Smooth muscle cell (in vitro differentiated cells): ENCODE results near the gene GNG11. TPM values are rescaled to one million over a fixed set of nuclear protein-coding genes. Genes with fewer than 3 reads are reported as not detected.

Experiments used
- DNase-seq: peaks from one replicate; lab custom pipeline; 2025; ENCODE audit not compliant: unreplicated experiment; lab: John Stamatoyannopoulos, UW
- H2AFZ ChIP-seq: fragments of 200-600 bp; sonication (generic); 2 replicates; pipeline ENCODE4 v1.6.0; 2016; ENCODE audit warnings: antibody characterized with exemption, low read depth, mild to moderate bottlenecking
- H3F3A ChIP-seq: fragments of 200-600 bp; sonication (generic); 2 replicates; pipeline ENCODE4 v1.6.0; 2017; ENCODE audit warnings: antibody characterized with exemption, low read depth
- H3K27ac ChIP-seq: fragments of 200-600 bp; sonication (generic); 2 replicates; pipeline ENCODE4 v1.5.1; 2016; ENCODE audit warnings: low read depth, mild to moderate bottlenecking
- H3K27me3 ChIP-seq: fragments of 200-600 bp; sonication (generic); 2 replicates; pipeline ENCODE4 v1.6.1; 2016; ENCODE audit warnings: low read depth, mild to moderate bottlenecking
- H3K36me3 ChIP-seq: fragments of 200-600 bp; sonication (generic); 2 replicates; pipeline ENCODE4 v1.5.1; 2016; ENCODE audit warnings: low read depth
- H3K4me1 ChIP-seq: fragments of 200-600 bp; sonication (generic); 2 replicates; pipeline ENCODE4 v1.5.1; 2016; ENCODE audit warnings: low read depth
- H3K4me2 ChIP-seq: fragments of 200-600 bp; sonication (generic); 2 replicates; pipeline ENCODE4 v1.6.0; 2016; ENCODE audit warnings: mild to moderate bottlenecking
- H3K4me3 ChIP-seq: fragments of 200-600 bp; sonication (generic); 2 replicates; pipeline ENCODE4 v1.5.1; 2016; ENCODE audit warnings: mild to moderate bottlenecking
- H3K79me2 ChIP-seq: fragments of 200-600 bp; sonication (generic); 2 replicates; pipeline ENCODE4 v1.6.0; 2016; ENCODE audit warnings: low read depth, mild to moderate bottlenecking
- H3K9ac ChIP-seq: fragments of 200-600 bp; sonication (generic); 2 replicates; pipeline ENCODE4 v1.6.0; 2016; ENCODE audit warnings: low read depth
- H3K9me3 ChIP-seq: fragments of 200-600 bp; sonication (generic); replicated peaks from 2 replicates; pipeline ENCODE4 v1.5.1; 2016; ENCODE audit warnings: low read depth
- H4K20me1 ChIP-seq: fragments of 200-600 bp; sonication (generic); 2 replicates; pipeline ENCODE4 v1.6.0; 2016; ENCODE audit warnings: low read depth
- WGBS: methylation state at CpG from one replicate; pipeline ENCODE4 v1.1.7; 2016; ENCODE audit warnings: low lambda C conversion rate; 5-methylcytosine and 5-hydroxymethylcytosine counted together
- polyA plus RNA-seq: library from polyadenylated mRNA; unstranded; fragments of >200 nt; fragmentation: Nextera tagmentation; extraction: Ambion mirVana; gene quantifications from 2 replicates; pipeline ENCODE4 v1.2.1, GENCODE V29; 2016
- total RNA-seq: library from RNA; depleted of rRNA; stranded (reverse); fragments of >200 nt; gene quantifications from 2 replicates; pipeline ENCODE4 v1.2.3, GENCODE V29; 2014
- TF ChIP-seq, protein P1 (sequence below): fragments of 200-600 bp; sonication (generic); IDR thresholded peaks from 2 replicates; pipeline ENCODE4 v1.5.1; 2017; ENCODE audit warnings: borderline replicate concordance, mild to moderate bottlenecking, antibody characterized with exemption; ENCODE audit not compliant: insufficient read depth, poor library complexity, severe bottlenecking

Gene GNG11
- total and polyA plus RNA-seq, 2 experiments from 2014 or later, result 13.4 to 31.2 TPM

DNA sequence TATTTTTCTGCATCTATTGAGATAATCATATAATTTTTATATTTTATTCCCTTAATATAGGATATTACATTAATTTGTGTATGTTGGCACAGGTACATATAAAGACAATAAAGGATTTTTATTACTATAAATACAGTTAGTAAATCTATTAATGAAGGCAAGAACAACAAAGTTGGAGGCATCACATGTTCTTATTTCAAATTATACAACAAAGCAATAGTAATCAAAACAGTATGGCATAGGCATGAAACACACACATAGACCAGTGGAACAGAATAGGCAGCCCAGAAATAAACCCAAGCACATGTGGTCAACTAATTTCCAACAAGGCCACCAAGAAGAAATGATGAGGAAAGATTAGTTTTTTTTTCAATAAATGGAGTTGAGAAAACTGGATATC lies 42.2 kb upstream of the GNG11 start:
- no peaks in the 10 kb centered on the region for H3K4me1 ChIP-seq
- no peaks in the 10 kb centered on the region for H4K20me1 ChIP-seq
- H3K36me3 ChIP-seq, result no peaks in the 10 kb centered on the region
- no peaks in the 10 kb centered on the region for H3K79me2 ChIP-seq
- no peak overlapping the region for H2AFZ ChIP-seq
- H3K27me3 ChIP-seq, result no peaks in the 10 kb centered on the region
- TF ChIP-seq, protein P1, sequence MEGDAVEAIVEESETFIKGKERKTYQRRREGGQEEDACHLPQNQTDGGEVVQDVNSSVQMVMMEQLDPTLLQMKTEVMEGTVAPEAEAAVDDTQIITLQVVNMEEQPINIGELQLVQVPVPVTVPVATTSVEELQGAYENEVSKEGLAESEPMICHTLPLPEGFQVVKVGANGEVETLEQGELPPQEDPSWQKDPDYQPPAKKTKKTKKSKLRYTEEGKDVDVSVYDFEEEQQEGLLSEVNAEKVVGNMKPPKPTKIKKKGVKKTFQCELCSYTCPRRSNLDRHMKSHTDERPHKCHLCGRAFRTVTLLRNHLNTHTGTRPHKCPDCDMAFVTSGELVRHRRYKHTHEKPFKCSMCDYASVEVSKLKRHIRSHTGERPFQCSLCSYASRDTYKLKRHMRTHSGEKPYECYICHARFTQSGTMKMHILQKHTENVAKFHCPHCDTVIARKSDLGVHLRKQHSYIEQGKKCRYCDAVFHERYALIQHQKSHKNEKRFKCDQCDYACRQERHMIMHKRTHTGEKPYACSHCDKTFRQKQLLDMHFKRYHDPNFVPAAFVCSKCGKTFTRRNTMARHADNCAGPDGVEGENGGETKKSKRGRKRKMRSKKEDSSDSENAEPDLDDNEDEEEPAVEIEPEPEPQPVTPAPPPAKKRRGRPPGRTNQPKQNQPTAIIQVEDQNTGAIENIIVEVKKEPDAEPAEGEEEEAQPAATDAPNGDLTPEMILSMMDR, result no peak
- H3F3A ChIP-seq, result no peaks in the 10 kb centered on the region
- no peak overlapping the region for H3K27ac ChIP-seq
- no peak overlapping the region for H3K9ac ChIP-seq
- no peak overlapping the region for H3K4me3 ChIP-seq
- H3K9me3 ChIP-seq, result no peaks in the 10 kb centered on the region
- no peak for DNase-seq
- no peak overlapping the region for H3K4me2 ChIP-seq

DNA sequence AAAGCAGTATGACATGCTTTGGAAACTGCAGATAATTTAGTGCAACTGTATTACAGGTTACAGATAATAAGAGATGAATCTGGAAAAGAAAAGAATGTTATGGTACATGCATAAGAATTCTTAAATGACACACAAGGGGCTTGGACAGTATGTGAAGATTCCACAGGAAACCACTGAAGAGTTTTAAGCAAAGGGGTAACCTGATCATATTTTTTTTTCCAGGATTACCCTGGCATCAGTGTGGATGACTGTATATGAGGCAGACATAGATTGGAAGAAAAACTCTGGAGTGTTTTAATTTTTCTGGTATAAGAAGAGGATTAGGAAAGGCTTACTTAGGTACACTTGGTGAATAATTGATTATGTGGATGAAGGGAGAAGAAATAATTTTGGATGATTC lies 39.1 kb upstream of the GNG11 start:
- DNase-seq, result no peak
- Histone ChIP-seq H3K4me3 (no peak overlapping the region), H3K4me1 (no peaks in the 10 kb centered on the region), H3K79me2 (no peaks in the 10 kb centered on the region), H3K27ac (no peak overlapping the region), H3K9me3 (no peaks in the 10 kb centered on the region), H3K4me2 (no peak overlapping the region), H2AFZ (no peak overlapping the region), H3F3A (no peaks in the 10 kb centered on the region), H3K36me3 (no peaks in the 10 kb centered on the region), H3K9ac (no peak overlapping the region), H3K27me3 (no peaks in the 10 kb centered on the region), H4K20me1 (no peaks in the 10 kb centered on the region)
- TF ChIP-seq, protein P1, result no peak

DNA sequence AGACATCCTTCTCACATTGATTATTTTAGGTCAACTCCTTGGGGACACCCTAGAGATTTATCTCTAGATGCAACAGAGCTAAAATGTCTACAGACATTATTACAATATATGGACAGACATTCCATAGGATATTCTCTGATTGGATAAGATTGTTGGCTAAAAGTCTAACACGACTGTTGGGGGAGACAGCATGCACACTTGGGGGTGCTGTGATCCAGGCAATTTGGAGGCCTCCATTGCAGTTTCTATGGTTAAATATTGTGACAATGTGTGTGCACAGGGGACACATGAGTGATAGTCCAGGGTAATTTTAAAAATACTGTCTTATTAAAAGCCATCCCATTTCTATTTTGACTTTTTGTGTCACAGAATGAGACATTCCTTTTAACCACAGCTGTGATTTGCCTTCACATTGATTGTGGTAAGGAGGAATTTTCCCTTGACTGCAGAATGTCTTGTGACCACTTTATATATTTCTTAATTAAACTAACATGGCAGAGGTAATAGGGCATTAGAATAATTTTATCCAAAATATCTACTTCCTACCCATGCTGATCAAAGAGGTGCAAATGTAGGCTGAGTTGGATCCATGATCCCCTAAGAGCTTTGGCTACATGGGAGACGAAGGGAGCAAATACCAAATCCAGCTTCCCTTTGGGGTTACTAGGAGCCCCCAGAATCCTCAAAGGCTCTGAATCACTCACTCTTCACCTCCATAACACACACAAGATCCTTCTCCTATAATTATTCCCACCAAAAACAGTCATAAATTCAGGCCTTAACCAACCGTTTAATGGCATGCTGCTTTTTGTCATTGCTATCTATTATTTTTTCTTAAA lies 38.2 kb upstream of the GNG11 start:
- Histone ChIP-seq H2AFZ (no peak overlapping the region), H3K36me3 (no peaks in the 10 kb centered on the region), H3K4me1 (no peaks in the 10 kb centered on the region), H3K9ac (no peak overlapping the region), H3K27me3 (no peaks in the 10 kb centered on the region), H4K20me1 (no peaks in the 10 kb centered on the region), H3F3A (no peaks in the 10 kb centered on the region), H3K9me3 (no peaks in the 10 kb centered on the region), H3K4me2 (no peak overlapping the region), H3K79me2 (no peaks in the 10 kb centered on the region), H3K4me3 (no peak overlapping the region), H3K27ac (no peak overlapping the region)
- 92% methylated on average over 3 of the region's 3 CpGs for WGBS
- no peak for DNase-seq
- TF ChIP-seq, protein P1, result no peak

DNA sequence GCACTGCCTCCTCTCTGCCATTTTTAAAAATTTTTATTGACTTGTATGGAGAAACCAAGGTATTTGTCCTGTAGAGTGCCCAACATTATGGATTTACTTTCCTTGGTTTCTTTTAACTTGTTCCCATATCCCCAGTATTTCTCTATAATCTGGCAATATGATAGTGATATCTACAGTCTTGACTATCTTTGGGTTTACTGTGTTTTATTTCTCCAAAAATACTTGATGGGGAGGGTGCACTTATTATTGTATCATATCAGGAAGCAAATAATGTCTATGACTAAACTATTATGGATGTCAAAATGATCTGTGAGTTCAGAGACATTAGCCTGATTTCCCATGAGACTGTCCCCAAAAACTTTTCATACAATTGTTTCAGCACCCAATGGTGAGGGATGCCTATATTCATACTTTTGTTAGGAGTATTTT lies 37.6 kb upstream of the GNG11 start:
- Histone ChIP-seq H3K4me2 (no peak overlapping the region), H2AFZ (no peak overlapping the region), H4K20me1 (no peaks in the 10 kb centered on the region), H3K36me3 (no peaks in the 10 kb centered on the region), H3K9ac (no peak overlapping the region), H3K9me3 (no peaks in the 10 kb centered on the region), H3K27me3 (no peaks in the 10 kb centered on the region), H3K27ac (no peak overlapping the region), H3K79me2 (no peaks in the 10 kb centered on the region), H3K4me3 (no peak overlapping the region), H3F3A (no peaks in the 10 kb centered on the region), H3K4me1 (no peaks in the 10 kb centered on the region)
- DNase-seq, result no peak
- TF ChIP-seq, protein P1, result no peak
